Activated CD8-positive, alpha-beta memory T cell treated with anti-CD3 and anti-CD28 coated beads for 24 hours (primary cell): ENCODE data around the gene IFIT5.
"Not testable (repeated sequence)": the region's sequence is repeated elsewhere in the genome, so short reads cannot be mapped to it uniquely, and the experiment has no call there.

Source experiments
- DNase-seq: peaks from one replicate; pipeline ENCODE4 v3.0.0-alpha.2; 2020

Gene IFIT5

GRCh38 chr10:89440226-89441009 lies 26.1 kb downstream of the IFIT5 start:
- DNase-seq, result no peak

DNA sequence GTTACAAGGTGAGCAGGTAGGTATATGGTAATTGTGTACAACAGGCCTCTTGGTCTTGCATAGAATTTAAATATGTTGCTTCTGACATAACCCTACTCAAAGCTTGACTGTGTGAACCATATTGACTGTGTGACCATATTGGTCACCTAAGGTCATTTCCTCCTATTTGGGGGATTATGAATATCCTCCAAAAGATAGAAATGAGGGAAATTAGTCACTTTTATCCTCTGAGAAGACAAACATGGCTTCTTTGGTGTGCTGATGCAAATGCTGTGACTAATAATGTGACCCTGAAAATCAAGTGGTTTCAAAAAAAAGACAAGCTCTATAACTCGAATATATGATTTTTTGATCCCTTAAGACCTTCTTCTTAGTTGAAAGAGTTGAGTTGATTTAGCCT lies 27.9 kb downstream of the IFIT5 start:
- no peak for DNase-seq

GRCh38 chr10:89444819-89445218 lies 30.5 kb downstream of the IFIT5 start:
- DNase-seq, result not testable (repeated sequence)

GRCh38 chr10:89450901-89451300 lies 36.5 kb downstream of the IFIT5 start:
- no peak for DNase-seq

DNA sequence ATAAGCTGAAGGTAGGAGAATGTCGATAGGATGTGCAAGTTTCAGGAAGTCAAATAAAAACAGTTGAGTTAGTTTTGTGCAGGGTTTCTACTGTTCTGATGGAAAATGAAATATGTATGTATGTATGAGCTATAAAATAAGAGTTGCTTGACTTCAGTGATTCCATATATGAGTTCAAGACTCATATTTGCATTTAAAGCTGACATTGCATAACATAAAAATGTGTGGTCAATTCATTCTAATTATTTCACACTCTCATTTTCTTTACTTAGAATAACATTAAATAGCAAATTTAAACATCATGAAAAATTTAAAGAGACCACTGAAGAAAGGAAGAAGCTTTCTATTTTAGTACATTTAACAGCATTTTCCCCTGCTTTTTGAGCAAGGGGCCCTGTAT lies 37.8 kb downstream of the IFIT5 start:
- no peak for DNase-seq

GRCh38 chr10:89454561-89455347 lies 40.4 kb downstream of the IFIT5 start:
- DNase-seq, result no peak

DNA sequence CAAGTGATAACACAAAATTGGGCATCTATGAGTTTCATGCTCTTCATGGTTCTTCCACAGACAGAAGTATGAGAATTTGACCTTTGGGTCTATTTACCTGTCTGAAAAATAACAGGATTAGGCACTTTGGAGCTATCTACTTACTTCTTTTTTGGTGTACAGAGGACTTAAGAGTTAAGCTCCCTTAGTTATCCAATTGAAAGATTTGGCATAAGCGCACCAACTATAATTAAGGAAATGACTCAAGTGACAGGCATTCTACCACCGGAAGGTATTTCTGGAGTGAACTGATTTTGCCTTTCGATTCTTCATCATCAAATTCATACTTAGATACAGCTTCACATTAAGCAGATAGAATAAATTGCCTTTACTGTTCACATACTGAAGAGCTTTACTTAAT lies 43.9 kb downstream of the IFIT5 start:
- DNase-seq, result no peak

- no peak for DNase-seq
Measured at GRCh38 chr10:89458784-89459183, 44.4 kb downstream of the IFIT5 start.

- DNase-seq, result no peak
Measured at GRCh38 chr10:89463846-89464537, 49.6 kb downstream of the IFIT5 start.

GRCh38 chr10:89465196-89465595 lies 50.8 kb downstream of the IFIT5 start:
- DNase-seq, result no peak

- no peak for DNase-seq
Measured at GRCh38 chr10:89466599-89467035, 52.2 kb downstream of the IFIT5 start.

GRCh38 chr10:89468191-89468965 lies 54.0 kb downstream of the IFIT5 start:
- no peak for DNase-seq

- no peak for DNase-seq
Measured at GRCh38 chr10:89469517-89469916, 55.1 kb downstream of the IFIT5 start.
